Amniotic stem cell (primary cell): ENCODE data around the gene GRN.
"Not testable (repeated sequence)": the region's sequence is repeated elsewhere in the genome, so short reads cannot be mapped to it uniquely, and the experiment has no call there.

Experiments used
- DNase-seq: peaks from one replicate; lab custom pipeline; 2025; lab: John Stamatoyannopoulos, UW

GRN gene

GRCh38 chr17:44383363-44383762 lies 38.3 kb downstream of the GRN start:
- DNase-seq, result no peak

DNA sequence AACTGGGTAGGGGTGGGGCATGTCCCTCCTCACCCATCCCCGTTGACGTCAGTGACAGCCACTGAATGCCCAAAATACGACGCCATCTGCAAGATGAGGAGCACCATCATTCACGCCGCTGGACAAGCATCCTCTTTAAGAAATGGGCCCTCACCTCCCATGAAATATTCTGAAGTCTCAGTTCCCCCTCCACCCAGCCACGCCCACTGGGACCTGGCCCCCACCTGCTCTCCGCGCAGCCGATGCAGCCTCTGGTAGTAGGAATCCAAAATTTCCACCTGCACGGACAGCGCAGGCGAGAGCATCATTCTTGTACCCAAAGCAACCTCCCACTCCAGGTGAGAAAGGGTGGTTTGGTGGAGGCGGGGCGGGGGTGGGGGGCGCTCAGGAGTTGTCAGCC lies 38.8 kb downstream of the GRN start:
- DNase-seq, result no peak

- DNase-seq, result no peak
Observed at GRCh38 chr17:44384281-44384822, 39.2 kb downstream of the GRN start.

GRCh38 chr17:44384823-44385286 lies 39.8 kb downstream of the GRN start:
- no peak for DNase-seq

- DNase-seq, result peak; percentile 36
Observed at GRCh38 chr17:44385287-44386181, 40.4 kb downstream of the GRN start.

DNA sequence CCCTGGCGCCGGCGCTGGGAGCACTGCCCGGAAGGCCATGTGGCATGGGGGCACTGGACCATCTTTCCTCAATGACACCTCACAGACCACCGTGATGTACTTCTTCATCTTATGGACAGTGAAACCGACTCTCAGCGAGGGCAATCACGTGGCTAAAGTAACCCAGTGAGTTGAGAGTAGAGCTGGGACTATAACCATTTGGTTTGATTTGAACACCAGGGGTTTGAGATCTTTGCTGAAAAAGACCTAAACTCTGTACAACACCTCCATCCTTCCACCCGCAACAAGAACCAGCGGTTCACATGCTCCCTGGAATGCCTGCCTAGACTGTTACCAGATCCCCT lies 41.1 kb downstream of the GRN start:
- DNase-seq, result no peak

- DNase-seq, result no peak
Observed at GRCh38 chr17:44387804-44388203, 42.7 kb downstream of the GRN start.

GRCh38 chr17:44389281-44389680 lies 44.2 kb downstream of the GRN start, which contains the start of gene ITGA2B:
Gene ITGA2B, minus strand, starts transcription at chr17:44389649. Its CDS starts 176 bp downstream, at chr17:44389473.
- DNase-seq, result no peak

- DNase-seq, result no peak
Observed at GRCh38 chr17:44389723-44390202, 44.7 kb downstream of the GRN start.

- no peak for DNase-seq
Observed at GRCh38 chr17:44390250-44390870, 45.3 kb downstream of the GRN start.

DNA sequence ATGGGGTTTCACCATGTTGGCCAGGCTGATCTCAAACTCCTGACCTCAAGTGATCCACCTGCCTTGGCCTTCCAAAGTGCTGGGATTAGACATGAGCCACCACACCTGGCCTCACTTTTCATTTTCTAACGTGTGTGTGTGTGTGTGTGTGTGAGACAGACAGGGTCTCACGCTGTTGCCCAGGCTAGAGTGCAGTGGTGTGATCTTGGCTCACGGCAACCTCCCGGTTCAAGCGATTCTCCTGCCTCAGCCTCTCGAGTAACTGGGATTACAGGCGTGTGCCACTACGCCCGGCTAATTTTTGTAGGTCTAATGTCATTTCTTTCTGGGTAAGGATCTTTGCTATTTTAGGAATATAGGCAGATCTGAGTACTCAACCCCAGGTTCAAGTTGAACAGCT lies 49.0 kb downstream of the GRN start:
- not testable (repeated sequence) for DNase-seq

DNA sequence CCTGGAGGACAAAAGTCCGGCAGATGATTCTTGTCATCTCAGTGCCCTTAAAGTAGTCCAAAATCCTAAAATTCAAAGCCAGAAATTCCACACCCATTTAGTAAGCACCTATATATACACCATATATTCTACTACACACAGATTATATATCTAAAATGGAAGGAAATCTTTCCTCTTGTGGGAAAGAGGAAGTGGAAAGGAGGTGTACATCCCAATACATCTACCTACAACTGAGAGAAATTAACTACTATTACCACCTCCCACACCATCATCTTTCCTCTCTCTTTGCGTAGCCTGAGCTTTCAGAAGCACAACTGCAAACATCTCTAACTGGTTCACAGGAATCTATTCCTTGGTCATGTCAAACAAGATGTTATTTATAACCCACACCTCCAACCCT lies 49.7 kb downstream of the GRN start:
- DNase-seq, result no peak

DNA sequence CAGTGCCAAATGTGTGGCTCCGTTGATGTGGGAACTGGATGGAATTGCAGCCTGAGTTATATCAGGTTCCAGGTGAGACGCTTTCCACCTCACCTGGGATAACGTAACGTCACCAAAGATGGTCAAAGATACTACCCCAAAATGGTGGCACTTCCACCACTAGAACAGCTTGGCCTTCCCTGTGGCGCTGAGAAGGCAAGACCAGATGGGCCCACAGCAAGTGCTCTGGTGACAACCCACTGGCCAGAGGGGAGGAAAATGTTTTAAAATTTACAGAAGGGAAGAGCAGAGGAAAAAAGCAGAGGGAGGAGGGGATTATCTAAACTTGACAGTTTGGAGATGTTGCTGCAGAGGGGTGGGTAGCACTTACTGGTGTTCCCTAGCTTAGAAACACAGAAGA lies 51.8 kb downstream of the GRN start:
- no peak for DNase-seq

DNA sequence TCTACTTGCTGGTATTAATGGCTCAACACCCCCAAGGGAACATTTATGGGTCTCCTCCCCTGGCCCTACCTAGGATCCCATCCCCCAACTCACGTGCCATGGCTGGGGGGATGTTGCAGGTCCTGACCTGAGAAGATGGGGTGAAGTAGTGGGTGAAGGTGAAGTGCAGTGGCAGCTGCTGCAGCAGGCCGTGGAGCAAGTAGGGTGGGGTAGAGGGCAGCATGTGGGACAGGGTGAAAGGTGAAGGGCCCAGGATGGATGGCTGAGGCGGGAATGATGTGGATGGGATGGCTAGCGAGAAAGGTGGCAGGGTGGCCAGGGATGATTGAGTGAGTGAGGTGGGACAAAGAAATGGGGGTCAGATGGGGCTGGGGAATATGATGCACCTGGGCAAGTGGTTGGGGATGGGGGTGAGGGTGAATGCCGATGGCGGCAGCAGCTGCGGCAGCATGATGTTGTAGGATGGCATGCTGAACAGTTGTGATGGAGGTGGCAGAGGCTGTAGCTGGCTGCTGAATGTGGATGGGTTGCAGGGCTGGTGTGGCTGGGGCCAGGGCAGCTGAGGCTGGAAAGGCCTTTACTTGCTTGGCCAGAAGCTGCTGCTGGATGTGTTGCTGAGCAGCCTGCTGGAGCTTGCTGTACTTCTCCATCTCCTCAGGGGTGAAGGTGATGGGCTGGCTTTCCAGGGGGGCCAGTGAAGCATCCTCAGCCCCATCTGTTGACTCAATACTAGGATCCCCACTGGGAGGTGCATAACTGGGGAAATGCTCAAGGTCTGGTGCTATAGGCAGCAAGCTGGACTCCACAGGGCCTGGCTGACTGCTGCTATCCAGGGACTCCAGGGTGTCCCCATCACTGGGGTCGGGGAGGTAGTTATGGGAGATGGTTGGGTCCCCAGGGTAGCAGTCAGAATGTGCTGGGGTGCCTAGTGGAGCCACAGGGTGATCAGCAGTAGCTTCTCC lies 52.7 kb downstream of the GRN start:
- DNase-seq, result no peak

DNA sequence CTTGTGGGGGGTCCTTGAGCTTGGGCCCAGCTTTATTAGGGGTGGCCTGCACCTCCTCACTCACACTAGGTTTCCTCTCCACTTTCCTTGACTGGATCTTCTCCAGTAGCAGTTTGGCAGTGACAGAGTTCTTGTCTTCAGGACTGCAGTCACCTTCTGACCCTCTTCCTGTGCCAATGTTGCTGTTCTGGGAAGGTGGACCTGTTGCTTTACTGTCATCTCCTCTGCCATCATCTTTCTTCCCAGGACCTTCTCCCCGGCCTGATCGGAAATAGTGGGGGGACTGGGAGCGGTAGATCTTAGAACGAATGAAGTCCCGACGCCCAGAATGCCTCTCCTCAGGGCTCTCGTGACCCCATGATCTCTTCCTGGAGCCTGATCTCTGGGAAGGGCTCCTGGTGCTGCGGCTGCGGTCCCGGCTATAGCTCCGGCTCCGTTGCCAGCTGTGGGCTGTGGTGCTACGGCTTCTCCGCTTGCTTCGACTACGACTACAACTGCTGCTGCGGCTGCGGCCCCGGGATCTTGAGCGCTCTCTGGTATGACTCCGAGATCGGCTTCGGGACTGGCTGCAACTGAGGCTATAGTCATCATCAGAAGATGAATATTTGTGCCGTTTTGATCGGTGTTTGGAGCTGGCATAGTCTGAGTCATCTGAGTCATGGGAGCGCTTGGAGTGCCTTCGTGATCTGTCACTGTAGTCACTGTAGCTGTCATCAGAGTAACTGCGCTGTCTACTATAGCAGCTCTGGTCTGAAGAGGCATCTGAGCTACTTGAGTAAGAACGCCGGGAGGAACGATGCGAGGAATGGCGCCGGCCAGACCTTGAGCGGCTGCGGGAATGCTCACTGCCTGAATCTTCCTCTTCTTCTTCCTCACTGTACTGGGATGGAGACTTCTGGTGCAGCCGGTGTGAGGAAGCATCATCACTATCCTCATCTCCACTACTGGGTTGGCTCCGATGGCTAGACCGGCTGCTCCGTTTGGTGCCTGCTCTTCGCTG lies 53.9 kb downstream of the GRN start:
- DNase-seq, result no peak

DNA sequence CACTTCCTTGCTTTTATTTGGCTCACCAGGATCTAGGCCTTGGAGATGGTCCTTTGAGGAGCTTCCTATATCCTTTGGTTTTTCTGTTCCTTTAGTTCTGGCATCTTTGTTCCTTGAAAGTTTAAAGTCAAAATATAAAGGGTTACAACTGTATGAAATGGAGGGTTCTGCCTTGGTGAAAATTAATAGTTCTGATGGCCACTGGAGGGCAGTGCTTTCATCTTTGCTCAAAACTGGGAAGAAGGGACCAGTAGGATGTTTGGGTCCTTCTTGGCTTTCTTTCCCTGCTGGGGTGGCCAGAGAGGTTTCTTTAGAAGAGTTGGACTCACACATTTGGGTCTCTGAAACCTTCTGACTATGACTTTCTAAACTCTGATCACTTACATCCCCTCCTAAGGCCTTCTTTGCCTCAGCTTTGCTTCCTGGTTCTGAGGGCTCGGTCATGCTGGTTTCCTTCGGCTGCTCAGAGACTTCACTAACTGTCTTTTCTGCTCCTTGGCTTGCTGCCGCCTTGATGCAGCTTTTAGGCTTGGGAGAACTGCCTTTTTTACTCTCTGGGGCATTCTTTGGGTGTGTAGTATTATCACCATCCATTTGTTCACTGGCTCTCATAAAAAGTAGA lies 55.2 kb downstream of the GRN start:
- no peak for DNase-seq
